K562 (cell line): ENCODE data around the gene CSPG5. TPM values are rescaled to one million over a fixed set of nuclear protein-coding genes. Genes with fewer than 3 reads are reported as not detected.

Experiments used
- CBX5 ChIP-seq: IDR thresholded peaks from 2 replicates; pipeline ENCODE4 v1.6.1; 2014; ENCODE audit warnings: low read depth, borderline replicate concordance
- FIP1L1 ChIP-seq: fragments of 200-400 bp; formaldehyde crosslinking; IDR thresholded peaks from 2 replicates; pipeline ENCODE4 v1.6.1; 2018; ENCODE audit warnings: mild to moderate bottlenecking, low read depth, low read length; ENCODE audit not compliant: poor library complexity, severe bottlenecking
- FOXK1 ChIP-seq: sonication (generic); formaldehyde crosslinking; IDR thresholded peaks from 2 replicates; pipeline ENCODE4 v1.8.0; 2022; ENCODE audit warnings: missing genetic modification reagents, mild to moderate bottlenecking, borderline replicate concordance
- HDGF ChIP-seq: fragments of 450-650 bp; IDR thresholded peaks from 2 replicates; pipeline ENCODE4 v1.6.1; 2016
- LARP7 ChIP-seq: fragments of 450-650 bp; IDR thresholded peaks from 2 replicates; pipeline ENCODE4 v1.6.1; 2016
- MCM7 ChIP-seq, 2 experiments: fragments of 450-650 bp; IDR thresholded peaks; 2 replicates each; pipeline ENCODE4 v1.6.1; 2016 to 2018
- MEF2D ChIP-seq: conservative IDR thresholded peaks from 2 replicates; pipeline ENCODE4 v1.6.1; 2016; ENCODE audit warnings: low read depth, missing genetic modification characterization, missing compliant biosample characterization
- MIER1 ChIP-seq: fragments of 450-650 bp; IDR thresholded peaks from 2 replicates; pipeline ENCODE4 v1.6.1; 2016; ENCODE audit warnings: antibody characterized with exemption, mild to moderate bottlenecking, low read depth
- RREB1 ChIP-seq: fragments of 250-450 bp; sonication (Bioruptor Pico); IDR thresholded peaks from 2 replicates; pipeline ENCODE4 v1.4.0; 2020
- SMARCE1 ChIP-seq: fragments of 450-650 bp; IDR thresholded peaks from 2 replicates; pipeline ENCODE4 v1.7.1; 2016; ENCODE audit warnings: mild to moderate bottlenecking
- TEAD4 ChIP-seq, 2 experiments: sonication (generic) in 1 of 2; formaldehyde crosslinking in 1 of 2; IDR thresholded peaks; 2 replicates each; pipeline versions ENCODE4 v1.6.1 to v1.8.0; 2012 to 2022; ENCODE audit warnings: borderline replicate concordance in 1 of 2, inconsistent platforms in 1 of 2, low read length in 1 of 2, mild to moderate bottlenecking in 1 of 2, missing genetic modification reagents in 1 of 2
- TFE3 ChIP-seq: fragments of 450-650 bp; formaldehyde crosslinking; IDR thresholded peaks from 2 replicates; pipeline ENCODE4 v1.4.0; 2020; ENCODE audit warnings: mild to moderate bottlenecking, mixed read lengths
- YY1 ChIP-seq, 3 experiments: IDR thresholded peaks; 2 replicates each; pipeline ENCODE4 v1.6.1; 2011; ENCODE audit warnings: low read length in 2 of 3, mild to moderate bottlenecking in 2 of 3, moderate library complexity in 2 of 3, borderline replicate concordance in 1 of 3, control low read depth in 1 of 3, low read depth in 1 of 3; ENCODE audit not compliant: insufficient read depth in 3 of 3, insufficient replicate concordance in 2 of 3, control insufficient read depth in 1 of 3, insufficient read length in 1 of 3; ENCODE audit errors: extremely low read depth in 1 of 3
- ZNF184 ChIP-seq: sonication (generic); formaldehyde crosslinking; IDR thresholded peaks from 2 replicates; pipeline ENCODE4 v1.5.0; 2020; ENCODE audit warnings: missing genetic modification reagents
- ZNF197 ChIP-seq: fragments of 200-800 bp; sonication (Bioruptor generic); IDR thresholded peaks from 2 replicates; pipeline ENCODE4 v1.6.1; 2016; ENCODE audit warnings: low read depth, missing genetic modification characterization, missing compliant biosample characterization
- polyA plus RNA-seq, 8 experiments: library from polyadenylated mRNA; depleted of rRNA in 4 of 8; stranded (reverse) in 5 of 8; unstranded in 3 of 8; fragments of >200 nt; fragmentation: Nextera tagmentation in 2 of 8; fragmentation: Illumina TruSeq in 1 of 8; extraction: Ambion mirVana in 2 of 8; extraction: Trizol in 1 of 8; gene quantifications; 2 replicates each; pipeline versions ENCODE4 v1.2.1 to v1.2.3, GENCODE V29; 2011 to 2014; ENCODE audit warnings: inconsistent platforms in 1 of 8, missing spikeins in 1 of 8
- total RNA-seq, 7 experiments: library from RNA; depleted of rRNA in 6 of 7; stranded (reverse); fragments of >200 nt in 6 of 7; fragmentation: Illumina TruSeq in 2 of 7; extraction: Trizol in 2 of 7; gene quantifications; 2 replicates each; pipeline versions ENCODE4 v1.2.1 to v1.2.3, GENCODE V29; 2011 to 2021; ENCODE audit warnings: low replicate concordance in 1 of 7
- TF ChIP-seq, protein P1 (sequence below): fragments of 200-800 bp; sonication (Bioruptor generic); IDR thresholded peaks from 2 replicates; pipeline ENCODE4 v1.6.1; 2017; ENCODE audit warnings: missing genetic modification characterization, missing compliant biosample characterization

CSPG5 gene
- total and polyA plus RNA-seq, 9 of the 15 experiments (the other 6 are each of a cell fraction or from before 2014, with no cell fraction given) = 0.06 to 3.3 (median 2.4) TPM

- TF ChIP-seq CBX5 (peak; percentile 6; the same call in 1 of the 2 replicates), TEAD4 (IDR thresholded peaks at IDR 0.05; ENCODE audit: low read length) (no peak), TEAD4 (CRISPR knock-in tag; IDR thresholded peaks at IDR 0.05; ENCODE audit: borderline replicate concordance) (0 out of 2 replicates have a peak, but pooled peaks have one; percentile 11), SMARCE1 (0 out of 2 replicates have a peak, but pooled peaks have one; percentile 25), ZNF184 (CRISPR knock-in tag) (no peak), MCM7 (IDR thresholded peaks at IDR 0.05) (0 out of 4 replicates have a peak, but pooled peaks of 1 of the 2 experiments have one; percentile 11), FIP1L1 (no peak), LARP7 (peak; percentile 71; the same call in 1 of the 2 replicates), HDGF (0 out of 2 replicates have a peak, but pooled peaks have one; percentile 22), ZNF197 (CRISPR knock-in tag) (0 out of 2 replicates have a peak, but pooled peaks have one; percentile 77), MIER1 (peak; percentile 83), MEF2D (tag) (0 out of 2 replicates have a peak, but pooled peaks have one; percentile 35), FOXK1 (CRISPR knock-in tag) (no peak), TFE3 (CRISPR knock-in tag) (no peak), RREB1 (CRISPR knock-in tag) (no peak), YY1 (IDR thresholded peaks at IDR 0.05; ENCODE audit: borderline replicate concordance in 1 of 3, control insufficient read depth in 1 of 3, extremely low read depth in 1 of 3, insufficient read depth in 3 of 3, insufficient read length in 1 of 3, insufficient replicate concordance in 2 of 3, low read depth in 1 of 3, low read length in 2 of 3) (peak; percentile 22 to 83 (median 72))
- TF ChIP-seq, protein P1, sequence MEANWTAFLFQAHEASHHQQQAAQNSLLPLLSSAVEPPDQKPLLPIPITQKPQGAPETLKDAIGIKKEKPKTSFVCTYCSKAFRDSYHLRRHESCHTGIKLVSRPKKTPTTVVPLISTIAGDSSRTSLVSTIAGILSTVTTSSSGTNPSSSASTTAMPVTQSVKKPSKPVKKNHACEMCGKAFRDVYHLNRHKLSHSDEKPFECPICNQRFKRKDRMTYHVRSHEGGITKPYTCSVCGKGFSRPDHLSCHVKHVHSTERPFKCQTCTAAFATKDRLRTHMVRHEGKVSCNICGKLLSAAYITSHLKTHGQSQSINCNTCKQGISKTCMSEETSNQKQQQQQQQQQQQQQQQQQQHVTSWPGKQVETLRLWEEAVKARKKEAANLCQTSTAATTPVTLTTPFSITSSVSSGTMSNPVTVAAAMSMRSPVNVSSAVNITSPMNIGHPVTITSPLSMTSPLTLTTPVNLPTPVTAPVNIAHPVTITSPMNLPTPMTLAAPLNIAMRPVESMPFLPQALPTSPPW (CRISPR knock-in tag) = 0 out of 2 replicates have a peak, but pooled peaks have one; percentile 7
Measured at GRCh38 chr3:47512416-47513124, 66.1 kb downstream of the CSPG5 start (continued).
